Ishikawa (cell line): ENCODE results near the gene TRIM15.

Experiments
- CEBPB ChIP-seq: IDR thresholded peaks from 2 replicates; pipeline ENCODE4 v1.6.1; 2012
- CREB1 ChIP-seq: IDR thresholded peaks from 2 replicates; pipeline ENCODE4 v1.6.1; 2012; ENCODE audit warnings: low read depth
- EGR1 ChIP-seq: IDR thresholded peaks from 2 replicates; pipeline ENCODE4 v1.6.1; 2012
- EP300 ChIP-seq: IDR thresholded peaks from 2 replicates; pipeline ENCODE4 v1.6.1; 2012; ENCODE audit warnings: borderline replicate concordance
- FOXM1 ChIP-seq: IDR thresholded peaks from 2 replicates; pipeline ENCODE4 v1.6.1; 2012; ENCODE audit warnings: low read depth, borderline replicate concordance
- MAX ChIP-seq: IDR thresholded peaks from 2 replicates; pipeline ENCODE4 v1.6.1; 2012
- NFIC ChIP-seq: IDR thresholded peaks from 2 replicates; pipeline ENCODE4 v1.6.1; 2012
- RAD21 ChIP-seq: IDR thresholded peaks from 2 replicates; pipeline ENCODE4 v1.6.1; 2012; ENCODE audit warnings: low read depth
- REST ChIP-seq: IDR thresholded peaks from 2 replicates; pipeline ENCODE4 v1.6.1; 2012; ENCODE audit warnings: low read depth, mild to moderate bottlenecking
- TAF1 ChIP-seq: IDR thresholded peaks from 2 replicates; pipeline ENCODE4 v1.6.1; 2012; ENCODE audit warnings: low read depth, mild to moderate bottlenecking
- TCF12 ChIP-seq: IDR thresholded peaks from 2 replicates; pipeline ENCODE4 v1.6.1; 2012; ENCODE audit warnings: low read depth
- TEAD4 ChIP-seq: IDR thresholded peaks from 2 replicates; pipeline ENCODE4 v1.6.1; 2012
- USF1 ChIP-seq: IDR thresholded peaks from 2 replicates; pipeline ENCODE4 v1.6.1; 2012
- YY1 ChIP-seq: IDR thresholded peaks from 2 replicates; pipeline ENCODE4 v1.6.1; 2012; ENCODE audit warnings: low read depth
- ZBTB7A ChIP-seq: IDR thresholded peaks from 2 replicates; pipeline ENCODE4 v1.6.1; 2012; ENCODE audit warnings: low read depth

TRIM15 gene

GRCh38 chr6:30157999-30158398, 5.3 kb upstream of the TRIM15 start:
- TF ChIP-seq EGR1, result no peak
- TF ChIP-seq YY1, result no peak
- no peak for TF ChIP-seq TCF12
- TF ChIP-seq NFIC, result no peak
- TF ChIP-seq CEBPB, result no peak
- TF ChIP-seq TEAD4, result no peak
- TF ChIP-seq FOXM1, result no peak
- TF ChIP-seq EP300, result no peak
- TF ChIP-seq USF1, result no peak
- TF ChIP-seq MAX, result no peak
- TF ChIP-seq TAF1, result no peak
- no peak for TF ChIP-seq RAD21
- TF ChIP-seq ZBTB7A, result no peak
- TF ChIP-seq CREB1, result no peak
- no peak for TF ChIP-seq REST

- no peak for TF ChIP-seq YY1
- TF ChIP-seq EGR1, result no peak
- no peak for TF ChIP-seq NFIC
- no peak for TF ChIP-seq EP300
- TF ChIP-seq MAX, result no peak
- TF ChIP-seq CREB1, result no peak
- no peak for TF ChIP-seq USF1
- TF ChIP-seq RAD21, result no peak
- no peak for TF ChIP-seq TCF12
- TF ChIP-seq CEBPB, result no peak
- no peak for TF ChIP-seq FOXM1
- TF ChIP-seq TEAD4, result no peak
- no peak for TF ChIP-seq REST
These were observed 4.8 kb upstream of the TRIM15 start for GRCh38 chr6:30158475-30159040.

GRCh38 chr6:30160008-30160784, 3.1 kb upstream of the TRIM15 start:
- TF ChIP-seq MAX, result no peak
- TF ChIP-seq CEBPB, result no peak
- no peak for TF ChIP-seq TCF12
- no peak for TF ChIP-seq TEAD4
- TF ChIP-seq FOXM1, result no peak
- TF ChIP-seq USF1, result no peak
- TF ChIP-seq REST, result no peak
- TF ChIP-seq EGR1, result no peak
- no peak for TF ChIP-seq NFIC
- no peak for TF ChIP-seq YY1
- TF ChIP-seq CREB1, result no peak
- TF ChIP-seq RAD21, result no peak
- TF ChIP-seq TAF1, result no peak
- no peak for TF ChIP-seq ZBTB7A
- TF ChIP-seq EP300, result no peak
